ENCODE results near the gene PSMC5. TPM values are rescaled to one million over a fixed set of nuclear protein-coding genes. Genes with fewer than 3 reads are reported as not detected.

PSMC5 gene
- total RNA-seq, 1 donor from 2014 or later, result 124 TPM

- H3K4me3 Mint-ChIP-seq (ENCODE audit: unreplicated experiment), result peak overlapping the region; percentile 68
- H3K9me3 Mint-ChIP-seq (ENCODE audit: unreplicated experiment), result no peaks in the 10 kb centered on the region
- DNase-seq (ENCODE audit: low spot score), result no peak
- peaks cover 73% of the 10 kb centered on the region for H3K36me3 Mint-ChIP-seq (ENCODE audit: low read depth, unreplicated experiment)
- TF ChIP-seq CTCF (IDR thresholded peaks at IDR 0.05; ENCODE audit: unreplicated experiment), result no peak
- H3K27ac Mint-ChIP-seq (ENCODE audit: unreplicated experiment), result no peak overlapping the region
- H3K27me3 Mint-ChIP-seq (ENCODE audit: unreplicated experiment), result peaks cover 28% of the 10 kb centered on the region
- peaks cover 27% of the 10 kb centered on the region for H3K4me1 Mint-ChIP-seq (ENCODE audit: unreplicated experiment)
Observed at GRCh38 chr17:63823659-63824331, 3.4 kb upstream of the PSMC5 start.

GRCh38 chr17:63824362-63824761 lies 2.9 kb upstream of the PSMC5 start:
- Mint-ChIP-seq H3K27ac (ENCODE audit: unreplicated experiment) (no peak overlapping the region), H3K36me3 (ENCODE audit: low read depth, unreplicated experiment) (peaks cover 74% of the 10 kb centered on the region), H3K4me1 (ENCODE audit: unreplicated experiment) (peaks cover 27% of the 10 kb centered on the region), H3K27me3 (ENCODE audit: unreplicated experiment) (peaks cover 32% of the 10 kb centered on the region), H3K9me3 (ENCODE audit: unreplicated experiment) (no peaks in the 10 kb centered on the region), H3K4me3 (ENCODE audit: unreplicated experiment) (peak overlapping the region; percentile 68)
- no peak for TF ChIP-seq CTCF (IDR thresholded peaks at IDR 0.05; ENCODE audit: unreplicated experiment)
- DNase-seq (ENCODE audit: low spot score), result no peak

- peaks cover 39% of the 10 kb centered on the region for H3K27me3 Mint-ChIP-seq (ENCODE audit: unreplicated experiment)
- peak; percentile 43 for DNase-seq (ENCODE audit: low spot score)
- H3K27ac Mint-ChIP-seq (ENCODE audit: unreplicated experiment), result peak overlapping the region; percentile 100
- peaks cover 45% of the 10 kb centered on the region for H3K4me1 Mint-ChIP-seq (ENCODE audit: unreplicated experiment)
- peaks cover 79% of the 10 kb centered on the region for H3K36me3 Mint-ChIP-seq (ENCODE audit: low read depth, unreplicated experiment)
- peak overlapping the region; percentile 100 for H3K4me3 Mint-ChIP-seq (ENCODE audit: unreplicated experiment)
- no peaks in the 10 kb centered on the region for H3K9me3 Mint-ChIP-seq (ENCODE audit: unreplicated experiment)
- TF ChIP-seq CTCF (IDR thresholded peaks at IDR 0.05; ENCODE audit: unreplicated experiment), result no peak
Observed at GRCh38 chr17:63826468-63827001, 696 bp upstream of the PSMC5 start.

GRCh38 chr17:63827801-63828221 lies 580 bp downstream of the PSMC5 start:
- Mint-ChIP-seq H3K4me3 (ENCODE audit: unreplicated experiment) (peak overlapping the region; percentile 100), H3K36me3 (ENCODE audit: low read depth, unreplicated experiment) (peaks cover 76% of the 10 kb centered on the region), H3K4me1 (ENCODE audit: unreplicated experiment) (peaks cover 48% of the 10 kb centered on the region), H3K9me3 (ENCODE audit: unreplicated experiment) (no peaks in the 10 kb centered on the region), H3K27me3 (ENCODE audit: unreplicated experiment) (peaks cover 40% of the 10 kb centered on the region), H3K27ac (ENCODE audit: unreplicated experiment) (peak overlapping the region; percentile 100)
- DNase-seq (ENCODE audit: low spot score), result no peak
- TF ChIP-seq CTCF (IDR thresholded peaks at IDR 0.05; ENCODE audit: unreplicated experiment), result no peak

- Mint-ChIP-seq H3K36me3 (ENCODE audit: low read depth, unreplicated experiment) (peaks cover 74% of the 10 kb centered on the region), H3K4me3 (ENCODE audit: unreplicated experiment) (peak overlapping the region; percentile 62), H3K27ac (ENCODE audit: unreplicated experiment) (no peak overlapping the region), H3K4me1 (ENCODE audit: unreplicated experiment) (peaks cover 48% of the 10 kb centered on the region), H3K9me3 (ENCODE audit: unreplicated experiment) (no peaks in the 10 kb centered on the region), H3K27me3 (ENCODE audit: unreplicated experiment) (peaks cover 35% of the 10 kb centered on the region)
- no peak for TF ChIP-seq CTCF (IDR thresholded peaks at IDR 0.05; ENCODE audit: unreplicated experiment)
- DNase-seq (ENCODE audit: low spot score), result no peak
Observed at GRCh38 chr17:63828936-63829335, 1.7 kb downstream of the PSMC5 start.
